NCI-H460 (cell line): ENCODE data around the gene ADA. TPM values are rescaled to one million over a fixed set of nuclear protein-coding genes. Genes with fewer than 3 reads are reported as not detected.

Experiments used
- DNase-seq: peaks from one replicate; pipeline ENCODE4 v3.0.0-alpha.2; 2016; ENCODE audit warnings: low read depth; ENCODE audit errors: extremely low read depth
- total RNA-seq: library from RNA; depleted of rRNA; stranded (reverse); fragments of >200 nt; shearing (Covaris generic); gene quantifications from 2 replicates; pipeline ENCODE4 v1.2.3, GENCODE V29; 2014; rRNA removed

The ADA gene
- total RNA-seq, 1 experiment from 2014 or later: 5.2 TPM

DNA sequence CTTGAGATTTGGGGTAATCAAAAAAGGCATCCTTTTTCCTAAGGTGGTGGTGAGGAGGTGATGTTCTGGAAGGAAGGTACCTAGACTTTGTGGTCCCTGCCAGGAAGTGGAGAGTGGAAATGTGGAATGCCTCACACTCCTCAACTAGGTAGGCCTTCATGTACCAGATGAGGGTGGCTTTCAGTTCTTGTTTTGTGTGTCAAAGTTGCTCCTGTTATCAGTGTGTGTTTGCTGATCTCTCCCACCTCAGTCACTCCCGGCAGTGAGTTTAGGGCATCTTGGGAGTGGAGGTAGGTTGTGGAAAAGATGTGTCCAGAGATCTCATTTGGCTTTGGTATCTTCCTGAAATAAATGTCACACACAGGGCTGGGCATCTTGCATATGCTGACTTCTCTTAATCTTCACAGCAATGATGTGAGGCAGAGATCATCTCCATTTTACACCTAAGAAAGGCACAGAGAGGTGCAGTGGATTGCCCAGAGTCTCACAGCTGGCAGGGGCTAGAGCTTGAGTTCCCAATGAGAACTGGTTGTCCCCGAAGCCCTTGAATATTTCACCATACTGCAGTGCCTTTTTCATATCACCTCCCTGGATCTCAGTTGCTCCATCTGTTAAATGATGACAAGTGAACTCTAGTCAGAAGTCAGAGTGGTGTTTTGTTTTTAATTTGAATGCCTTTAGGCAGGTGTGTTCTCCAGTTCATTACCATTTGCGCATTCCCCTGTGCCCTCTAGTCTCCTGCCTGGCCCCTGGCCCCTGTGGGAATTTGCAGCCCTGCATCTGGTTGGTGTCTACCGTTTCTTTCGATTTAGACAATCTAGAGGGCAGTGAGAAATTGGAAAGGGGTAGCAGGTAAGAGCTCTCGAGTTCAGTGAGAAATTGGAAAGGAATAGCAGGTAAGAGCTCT lies 66.2 kb downstream of the ADA start:
- no peak for DNase-seq

DNA sequence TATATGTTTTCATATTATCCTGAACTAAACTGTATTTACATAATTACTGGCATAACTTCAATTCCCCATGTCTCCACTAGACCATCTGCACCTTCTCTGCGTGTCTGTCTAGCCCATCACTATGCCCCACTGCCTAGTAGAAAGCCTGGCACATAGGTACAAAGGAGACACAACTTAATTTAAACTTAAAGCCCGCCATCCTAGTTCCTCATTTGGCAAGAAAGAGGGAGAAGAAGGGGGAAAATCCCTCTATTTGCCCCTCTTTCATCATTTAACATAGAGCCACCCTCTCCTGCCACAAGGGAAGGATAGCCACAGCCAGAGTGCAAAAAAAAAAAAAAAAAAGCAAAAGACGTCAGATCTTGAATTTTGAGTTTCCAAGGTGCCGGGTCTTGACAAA lies 67.3 kb downstream of the ADA start:
- no peak for DNase-seq

- no peak for DNase-seq
These were observed 68.3 kb downstream of the ADA start for GRCh38 chr20:44583157-44583556.

- DNase-seq: no peak
These were observed 69.0 kb downstream of the ADA start, which contains the start of gene PKIG for GRCh38 chr20:44582311-44583025. Gene PKIG (plus strand): TSS chr20:44582579. CDS start chr20:44614557, 31,978 bp downstream.

DNA sequence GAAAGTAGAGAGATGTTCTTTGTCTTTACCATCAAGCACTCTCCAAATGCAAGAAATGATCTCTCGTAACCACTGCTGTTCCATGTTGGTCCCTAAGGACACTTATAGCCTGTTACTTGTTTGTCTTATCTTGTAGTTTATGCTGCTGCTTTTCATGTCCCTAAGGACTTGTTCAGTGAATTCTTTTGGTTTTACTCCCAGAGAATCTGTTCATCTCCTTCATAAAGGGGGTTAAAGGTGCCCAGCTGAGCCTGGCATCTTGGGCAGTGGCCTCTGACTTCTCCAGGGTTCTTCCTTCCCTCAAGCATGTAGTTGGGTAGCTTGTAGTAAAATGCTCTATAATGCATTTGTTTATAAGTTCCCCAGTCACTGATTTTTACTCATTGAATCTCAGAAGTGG lies 70.0 kb downstream of the ADA start:
- DNase-seq: no peak

DNA sequence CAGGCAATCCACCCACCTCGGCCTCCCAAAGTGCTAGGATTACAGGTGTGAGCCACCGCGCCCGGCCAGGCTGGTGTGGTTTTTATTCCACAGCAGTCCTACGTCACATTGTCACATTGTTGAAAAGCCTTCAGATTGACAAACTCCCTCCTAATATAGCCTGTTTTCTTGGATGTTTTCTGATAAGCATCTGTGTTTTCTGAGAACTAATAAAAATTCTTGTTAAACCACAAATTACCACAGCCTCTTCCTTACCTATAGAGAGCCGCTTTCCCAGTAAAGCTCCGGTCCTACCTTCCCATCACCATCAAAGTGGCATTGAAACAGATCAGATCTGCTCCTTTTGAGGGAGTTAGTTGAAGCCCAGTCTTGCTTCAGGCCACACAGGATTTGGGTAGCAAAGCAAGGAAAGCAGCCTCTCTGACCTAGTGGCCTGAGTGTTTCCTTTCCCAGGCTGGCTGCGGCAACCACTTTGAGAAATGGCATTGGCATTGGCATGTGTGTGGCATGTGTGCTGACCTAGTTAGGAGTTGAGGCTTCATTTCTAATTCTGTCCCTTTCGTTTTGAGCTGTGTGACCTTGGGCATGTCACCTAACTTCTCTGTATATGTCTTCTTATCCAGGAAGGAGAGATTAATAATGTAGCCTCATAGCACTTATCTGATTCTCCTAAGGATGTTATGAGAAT lies 70.8 kb downstream of the ADA start:
- no peak for DNase-seq

DNA sequence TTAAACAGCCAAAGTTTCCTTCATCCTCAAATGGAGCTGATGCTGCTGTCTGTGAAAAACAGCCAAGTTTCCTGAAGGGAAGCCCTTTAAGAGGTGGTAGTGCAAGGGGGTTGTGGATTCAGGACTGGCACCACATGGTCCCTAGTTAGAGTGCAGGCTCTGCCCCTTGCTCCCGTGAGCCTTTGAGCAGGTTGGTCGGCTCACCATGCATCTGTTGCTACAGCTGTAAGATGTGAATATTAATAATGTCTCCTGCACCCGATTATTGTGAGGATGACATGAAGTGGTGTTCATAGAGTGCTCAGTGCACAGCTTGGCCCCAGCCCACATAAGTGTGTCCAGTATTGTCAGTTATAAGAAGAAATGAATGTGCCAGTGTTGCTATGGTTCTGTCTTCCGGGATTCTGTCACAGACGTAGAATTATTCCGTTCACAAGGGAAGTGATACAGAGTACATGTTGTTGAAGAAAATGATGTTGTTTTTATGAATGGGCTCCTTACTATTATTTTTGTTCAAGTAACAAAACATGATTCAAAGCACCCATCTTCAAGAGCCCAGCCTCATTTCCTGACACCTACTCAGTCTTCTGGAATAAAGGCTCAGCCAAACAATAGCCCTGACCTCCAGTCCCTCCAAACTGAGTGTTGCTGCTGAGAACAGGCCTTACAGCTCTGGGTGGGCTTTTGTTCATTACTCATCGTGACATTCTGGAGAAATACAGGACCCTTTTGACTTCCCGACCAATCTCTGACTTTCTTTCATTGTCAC lies 72.0 kb downstream of the ADA start:
- DNase-seq: no peak

DNA sequence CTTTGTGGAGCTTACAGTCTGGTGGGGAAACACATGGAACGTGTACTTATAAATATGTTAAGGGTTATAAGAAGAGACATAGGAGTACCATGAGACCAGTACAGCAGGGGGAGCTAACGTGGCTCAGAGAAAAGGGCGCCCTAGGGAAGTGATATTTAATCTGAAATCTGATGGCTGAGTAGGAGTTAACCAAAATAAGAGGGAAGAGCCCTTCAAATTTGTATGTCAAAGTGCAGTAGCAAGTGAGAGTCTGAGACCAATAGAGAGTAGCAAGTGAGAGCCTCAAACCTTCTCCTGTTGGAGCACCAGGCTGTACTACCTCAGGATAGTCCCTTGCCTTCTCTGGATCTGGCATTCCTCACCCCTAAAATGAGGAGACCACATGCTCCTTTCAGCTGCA lies 75.2 kb downstream of the ADA start:
- no peak for DNase-seq

- no peak for DNase-seq
These were observed 77.1 kb downstream of the ADA start for GRCh38 chr20:44574372-44574771.

DNA sequence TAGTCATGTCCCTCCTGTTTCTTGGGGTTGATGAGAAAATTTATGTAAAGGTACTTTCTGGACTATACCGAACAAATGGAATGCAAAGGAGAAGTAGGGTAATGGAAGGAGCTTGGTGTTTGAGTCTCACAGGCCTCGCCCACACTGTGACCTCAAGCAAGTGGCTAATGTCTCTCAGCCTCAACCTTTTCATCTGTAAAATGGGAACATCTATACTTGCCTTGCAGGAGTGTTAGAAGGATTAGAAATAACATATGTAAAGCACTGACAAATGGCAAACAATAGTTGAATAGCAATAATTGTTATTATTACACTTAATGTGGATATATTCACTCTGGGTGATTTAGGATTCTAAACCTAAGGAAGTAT lies 78.0 kb downstream of the ADA start:
- DNase-seq: no peak

GRCh38 chr20:44572551-44573500 lies 78.7 kb downstream of the ADA start:
- peak; percentile 42 for DNase-seq

DNA sequence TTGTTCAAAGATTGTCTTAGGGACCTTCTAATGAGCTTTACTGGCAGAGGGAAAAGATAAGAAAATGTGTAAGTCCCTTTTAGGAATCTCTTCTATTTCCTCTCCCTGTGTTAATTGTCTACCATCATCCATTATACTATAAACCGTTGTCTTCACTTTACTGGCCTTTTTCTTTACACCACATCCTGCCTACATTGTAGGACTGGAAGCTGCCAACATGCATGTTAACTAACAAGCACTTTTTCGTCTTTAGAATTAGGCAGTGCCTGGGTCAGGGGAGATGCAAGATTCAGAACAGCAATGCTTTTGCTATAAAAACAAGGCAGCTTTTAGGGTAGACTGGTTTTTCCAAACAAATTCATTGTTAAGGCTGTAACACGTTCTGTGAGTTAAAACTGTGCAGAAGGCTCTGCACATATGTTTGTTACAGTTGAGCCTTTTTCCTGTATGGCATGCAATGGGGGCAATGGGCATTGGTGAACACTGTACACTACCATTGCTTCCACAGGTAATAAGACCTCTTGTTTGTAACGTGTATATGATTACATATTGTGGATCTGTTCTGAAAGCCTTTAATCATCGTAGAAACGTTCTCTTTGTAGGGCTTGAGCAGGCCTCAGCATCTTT lies 80.0 kb downstream of the ADA start:
- DNase-seq: no peak

DNA sequence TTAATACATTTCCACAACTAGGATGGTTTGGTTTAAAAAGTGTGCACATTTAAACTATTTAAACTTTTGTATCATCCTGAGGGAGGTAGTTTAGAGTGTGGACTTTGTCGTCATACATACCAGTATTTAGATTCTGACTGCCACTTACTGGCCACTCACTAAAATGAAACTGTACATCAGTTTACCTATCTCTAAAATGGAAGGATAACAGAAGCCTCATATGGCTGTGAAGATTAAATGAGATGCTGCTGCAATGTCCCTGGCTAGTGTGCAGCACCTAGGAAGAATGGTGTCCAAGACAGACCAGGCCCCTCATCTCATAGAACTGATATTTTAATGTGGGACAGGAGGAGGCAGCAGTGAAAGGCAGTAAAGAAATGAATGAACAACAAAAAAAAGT lies 81.1 kb downstream of the ADA start:
- DNase-seq: no peak

Other genes with a start within 250 kb of the ADA start
- gene TTPAL, start 175.8 kb downstream of the ADA start, total RNA-seq: 8.2 and 11.3 TPM in 2 replicates
- gene SERINC3, start 129.6 kb downstream of the ADA start, total RNA-seq: 129 and 130 TPM in 2 replicates
- 28.0 and 28.7 TPM in 2 replicates for gene PKIG, start 69.1 kb downstream of the ADA start, total RNA-seq
- gene CCN5, start 63.7 kb upstream of the ADA start, total RNA-seq: 5.3 and 8.1 TPM in 2 replicates
- 1.0 and 1.2 TPM in 2 replicates for gene KCNK15, start 94.2 kb upstream of the ADA start, total RNA-seq
- gene RIMS4, start 158.8 kb upstream of the ADA start, total RNA-seq: 0.20 and 0.35 TPM in 2 replicates
- 86.9 and 113 TPM in 2 replicates for gene YWHAB, start 234.0 kb upstream of the ADA start, total RNA-seq